K562 (cell line): ENCODE data around the gene PACSIN2. TPM values are rescaled to one million over a fixed set of nuclear protein-coding genes. Genes with fewer than 3 reads are reported as not detected.

ENCODE experiments used
- ATAC-seq: fragments of 200-7000 bp; cut with Tn5 transposase; 3 replicates; pipeline ENCODE4 v1.9.1; 2020; ENCODE audit warnings: moderate library complexity
- BruUV-seq: library from RNA; stranded (reverse); fragments of 400-500 nt; replicated peaks from 2 replicates; lab custom pipeline; 2021; lab: Mats Ljungman, UMichigan
- CTCF ChIA-PET: fragments of 300-600 bp; formaldehyde crosslinking; extraction: SDS; loops from one replicate; lab custom pipeline; 2021; ENCODE audit warnings: low intra/inter-chr PET ratio; lab: Yijun Ruan, JAX
- POLR2A ChIA-PET: fragments of 300-600, 350-650 bp; sonication (Branson Sonifier 250); formaldehyde crosslinking; extraction: SDS; loops from one replicate; lab custom pipeline; 2021; ENCODE audit warnings: antibody characterized with exemption, inconsistent platforms; lab: Yijun Ruan, JAX
- DNase-seq, 4 experiments: peaks; one replicate each; pipeline versions ENCODE4 v3.0.0 to v3.0.0-alpha.2; 2011 to 2018; ENCODE audit warnings: low spot score in 3 of 4, mixed read lengths in 3 of 4; ENCODE audit errors: extremely low read depth in 1 of 4
- FAIRE-seq: peaks from 2 replicates; lab custom pipeline; 2011; peaks lifted over from hg19 to GRCh38; lab: Jason Lieb, UNC
- H2AFZ ChIP-seq: 2 replicates; pipeline ENCODE4 v1.6.0; 2011; ENCODE audit warnings: low read depth, low read length, control low read depth, inconsistent platforms
- H3K27ac ChIP-seq: fragments of 200-600 bp; 3 replicates; pipeline ENCODE4 v1.8.0; 2011; ENCODE audit warnings: low read depth, mild to moderate bottlenecking, control low read depth, inconsistent platforms, low read length, moderate library complexity, mixed read lengths; ENCODE audit errors: extremely low read depth
- H3K27me3 ChIP-seq, 2 experiments: fragments of 300-600 bp in 1 of 2; 2 replicates in 1 of 2; 3 replicates in 1 of 2; pipeline versions ENCODE4 v1.6.0 to v1.8.0; 2011; ENCODE audit warnings: inconsistent platforms in 2 of 2, low read length in 2 of 2, mild to moderate bottlenecking in 1 of 2, mixed read lengths in 1 of 2, moderate library complexity in 1 of 2; ENCODE audit not compliant: control insufficient read depth in 2 of 2, insufficient read depth in 2 of 2
- H3K36me3 ChIP-seq: fragments of 300-600 bp; 3 replicates; pipeline ENCODE4 v1.8.0; 2011; ENCODE audit warnings: mild to moderate bottlenecking, low read length, inconsistent platforms; ENCODE audit not compliant: control insufficient read depth, insufficient read depth
- H3K4me1 ChIP-seq, 2 experiments: fragments of 200-600 bp in 1 of 2; replicated peaks in 1 of 2; 2 replicates in 1 of 2; 3 replicates in 1 of 2; pipeline versions ENCODE4 v1.5.1 to v1.8.0; 2011; ENCODE audit warnings: inconsistent platforms in 2 of 2, low read length in 2 of 2, mild to moderate bottlenecking in 1 of 2, mixed read lengths in 1 of 2, moderate library complexity in 1 of 2; ENCODE audit not compliant: control insufficient read depth in 2 of 2, insufficient read depth in 2 of 2
- H3K4me2 ChIP-seq: 2 replicates; pipeline ENCODE4 v1.6.1; 2011; ENCODE audit warnings: low read length, control low read depth, inconsistent platforms, mixed read lengths; ENCODE audit not compliant: insufficient read depth
- H3K4me3 ChIP-seq: fragments of 200-600 bp; sonication (generic), shearing (Covaris generic); 2 replicates; pipeline ENCODE4 v1.5.1; 2016; ENCODE audit warnings: control low read depth, inconsistent platforms
- H3K79me2 ChIP-seq: fragments of 200-600 bp; 3 replicates; pipeline ENCODE4 v1.8.0; 2011; ENCODE audit warnings: low read length, inconsistent platforms; ENCODE audit not compliant: control insufficient read depth, insufficient read depth
- H3K9ac ChIP-seq, 2 experiments: 2 replicates each; pipeline versions ENCODE4 v1.6.0 to v1.6.1; 2011; ENCODE audit warnings: low read depth in 2 of 2, low read length in 2 of 2, control low read depth in 1 of 2, inconsistent platforms in 1 of 2, mild to moderate bottlenecking in 1 of 2, mixed read lengths in 1 of 2; ENCODE audit not compliant: insufficient read depth in 1 of 2
- H3K9me1 ChIP-seq: one replicate; pipeline ENCODE4 v1.6.0; 2011; ENCODE audit warnings: inconsistent platforms, mild to moderate bottlenecking, low read length, moderate library complexity; ENCODE audit not compliant: control insufficient read depth, insufficient read depth
- H3K9me3 ChIP-seq: replicated peaks from 2 replicates; pipeline ENCODE4 v1.5.1; 2011; ENCODE audit warnings: low read depth, low read length, inconsistent platforms; ENCODE audit not compliant: control insufficient read depth, insufficient read depth
- H4K20me1 ChIP-seq: replicated peaks from 2 replicates; pipeline ENCODE4 v1.6.1; 2011; ENCODE audit warnings: low read length, inconsistent platforms, mixed read lengths; ENCODE audit not compliant: control insufficient read depth, insufficient read depth
- ARID1B ChIP-seq: fragments of 450-650 bp; IDR thresholded peaks from 2 replicates; pipeline ENCODE4 v1.6.1; 2016; ENCODE audit warnings: antibody characterized with exemption, mild to moderate bottlenecking, inconsistent platforms
- ASH1L ChIP-seq: fragments of 450-650 bp; IDR thresholded peaks from 2 replicates; pipeline ENCODE4 v1.6.1; 2018; ENCODE audit warnings: borderline replicate concordance, mild to moderate bottlenecking, low read depth; ENCODE audit not compliant: partially characterized antibody
- ATF3 ChIP-seq, 2 experiments: fragments of 450-650 bp in 1 of 2; sonication (generic) in 1 of 2; formaldehyde crosslinking in 1 of 2; IDR thresholded peaks in 1 of 2; conservative IDR thresholded peaks in 1 of 2; 2 replicates each; pipeline versions ENCODE4 v1.6.1 to v1.8.1; 2016 to 2023; ENCODE audit warnings: mild to moderate bottlenecking in 2 of 2, moderate library complexity in 2 of 2, inconsistent platforms in 1 of 2, missing genetic modification reagents in 1 of 2
- CBFA2T3 ChIP-seq: fragments of 450-650 bp; IDR thresholded peaks from 2 replicates; pipeline ENCODE4 v1.6.1; 2017
- CC2D1A ChIP-seq: fragments of 450-650 bp; IDR thresholded peaks from 2 replicates; pipeline ENCODE4 v1.6.1; 2017; ENCODE audit warnings: mild to moderate bottlenecking
- FOSL1 ChIP-seq: fragments of 200-800 bp; sonication (Bioruptor generic); conservative IDR thresholded peaks from 2 replicates; pipeline ENCODE4 v1.6.1; 2016; ENCODE audit warnings: missing genetic modification characterization, missing compliant biosample characterization
- HMG20A ChIP-seq: fragments of 450-650 bp; formaldehyde crosslinking; conservative IDR thresholded peaks from 2 replicates; pipeline ENCODE4 v1.4.0; 2020; ENCODE audit warnings: mild to moderate bottlenecking, mixed read lengths
- JUND ChIP-seq, 2 experiments: IDR thresholded peaks; 2 replicates in 1 of 2; 3 replicates in 1 of 2; pipeline ENCODE4 v1.6.1; 2011; ENCODE audit warnings: borderline replicate concordance in 2 of 2, low read depth in 2 of 2, low read length in 2 of 2, improper control_type of control experiment in 1 of 2, missing biosample characterization in 1 of 2, missing genetic modification characterization in 1 of 2, missing genetic modification reagents in 1 of 2
- MCM5 ChIP-seq: fragments of 450-650 bp; IDR thresholded peaks from 2 replicates; pipeline ENCODE4 v1.6.1; 2016; ENCODE audit warnings: low read depth
- NFATC3 ChIP-seq: fragments of 450-650 bp; IDR thresholded peaks from 2 replicates; pipeline ENCODE4 v1.6.1; 2017; ENCODE audit warnings: mild to moderate bottlenecking
- PCBP2 ChIP-seq: fragments of 200-400 bp; formaldehyde crosslinking; IDR thresholded peaks from 2 replicates; pipeline ENCODE4 v1.6.1; 2018; ENCODE audit warnings: low read length, low read depth, mild to moderate bottlenecking, moderate library complexity; ENCODE audit not compliant: poor library complexity, severe bottlenecking
- SLC30A9 ChIP-seq: fragments of 250-450 bp; sonication (Bioruptor Pico); IDR thresholded peaks from 2 replicates; pipeline ENCODE4 v1.8.0; 2022; ENCODE audit warnings: mild to moderate bottlenecking, moderate library complexity
- YY1 ChIP-seq, 3 experiments: IDR thresholded peaks; 2 replicates each; pipeline ENCODE4 v1.6.1; 2011; ENCODE audit warnings: low read length in 2 of 3, mild to moderate bottlenecking in 2 of 3, moderate library complexity in 2 of 3, borderline replicate concordance in 1 of 3, control low read depth in 1 of 3, low read depth in 1 of 3; ENCODE audit not compliant: insufficient read depth in 3 of 3, insufficient replicate concordance in 2 of 3, control insufficient read depth in 1 of 3, insufficient read length in 1 of 3; ENCODE audit errors: extremely low read depth in 1 of 3
- ZC3H8 ChIP-seq: fragments of 450-650 bp; IDR thresholded peaks from 2 replicates; pipeline ENCODE4 v1.6.1; 2017
- ZNF165 ChIP-seq: fragments of 250-450 bp; sonication (Bioruptor Pico); IDR thresholded peaks from 2 replicates; pipeline ENCODE4 v1.4.0; 2020; ENCODE audit warnings: borderline replicate concordance
- ZNF512 ChIP-seq: IDR thresholded peaks from 2 replicates; pipeline ENCODE4 v1.6.1; 2016; ENCODE audit warnings: missing genetic modification characterization, missing compliant biosample characterization
- WGBS: fragments of 100-300 bp; shearing (Covaris generic); methylation state at CpG from one replicate; pipeline ENCODE4 v1.1.6; 2016; ENCODE audit warnings: low coverage, mixed read lengths; ENCODE audit not compliant: insufficient coverage; ENCODE audit errors: missing lambda C conversion rate; 5-methylcytosine and 5-hydroxymethylcytosine counted together
- in situ Hi-C: fragments of 300-500 bp; cut with MboI; formaldehyde crosslinking; loops from 4 replicates; pipeline ENCODE4 v1.15.0; 2018; ENCODE audit warnings: inconsistent platforms, mixed read lengths
- intact Hi-C: fragments of 100-400 bp; cut with micrococcal nuclease; formaldehyde crosslinking; loops from 2 replicates; pipeline ENCODE4 v1.14.2; 2022
- polyA plus RNA-seq, 8 experiments: library from polyadenylated mRNA; depleted of rRNA in 4 of 8; stranded (reverse) in 5 of 8; unstranded in 3 of 8; fragments of >200 nt; fragmentation: Nextera tagmentation in 2 of 8; fragmentation: Illumina TruSeq in 1 of 8; extraction: Ambion mirVana in 2 of 8; extraction: Trizol in 1 of 8; gene quantifications; 2 replicates each; pipeline versions ENCODE4 v1.2.1 to v1.2.3, GENCODE V29; 2011 to 2014; ENCODE audit warnings: inconsistent platforms in 1 of 8, missing spikeins in 1 of 8
- total RNA-seq, 7 experiments: library from RNA; depleted of rRNA in 6 of 7; stranded (reverse); fragments of >200 nt in 6 of 7; fragmentation: Illumina TruSeq in 2 of 7; extraction: Trizol in 2 of 7; gene quantifications; 2 replicates each; pipeline versions ENCODE4 v1.2.1 to v1.2.3, GENCODE V29; 2011 to 2021; ENCODE audit warnings: low replicate concordance in 1 of 7

The PACSIN2 gene
- total and polyA plus RNA-seq, 9 of the 15 experiments (the other 6 are each of a cell fraction or from before 2014, with no cell fraction given) = 0.45 to 45.1 (median 23.9) TPM

DNA sequence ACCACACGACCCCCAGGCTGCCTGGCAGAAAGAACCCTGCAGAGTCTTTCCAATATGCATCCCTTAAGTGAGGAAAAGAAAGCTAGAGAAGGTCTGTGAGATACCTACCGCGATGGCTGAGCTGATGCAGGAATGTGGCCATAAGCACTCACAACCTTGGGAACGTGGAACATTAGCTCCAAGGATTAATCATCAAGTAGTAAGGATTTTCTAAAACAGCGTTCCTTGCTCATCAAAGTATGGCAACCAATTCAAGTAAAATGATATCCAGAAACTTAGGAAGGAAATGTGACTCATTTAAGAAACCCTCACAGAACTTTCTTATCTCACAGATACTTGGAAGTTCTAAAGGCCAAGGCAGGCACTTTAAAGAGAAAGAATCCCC, 12.8 kb downstream of the PACSIN2 start:
- Histone ChIP-seq H3K9me3 (no peaks in the 10 kb centered on the region), H3K27me3 (no peaks in the 10 kb centered on the region), H3K9ac (peak overlapping the region in 1 of 2 experiments; percentile 22; a peak in 1 of 4 replicates), H3K4me3 (no peak overlapping the region), H3K4me1 (peaks cover 15 to 46% of the 10 kb centered on the region in 2 experiments), H3K4me2 (peak overlapping the region; percentile 43), H2AFZ (no peak overlapping the region), H3K36me3 (no peaks in the 10 kb centered on the region), H3K79me2 (peaks cover 92% of the 10 kb centered on the region), H4K20me1 (peaks cover 4% of the 10 kb centered on the region; the same call in 1 of the 2 replicates), H3K9me1 (no peaks in the 10 kb centered on the region), H3K27ac (no peak overlapping the region; the same call in 2 of the 3 replicates)
- DNase-seq (no peak), ATAC-seq (no peak; the same call in 2 of the 3 replicates), FAIRE-seq (peak; percentile 15)
- no TSS peak for BruUV-seq
- WGBS = 14% methylated on average over 5 of the region's 5 CpGs
- in situ Hi-C loops (no loop called here), intact Hi-C loops (no loop called here)
- ChIA-PET POLR2A (interaction anchor here (0.7 to 1.2 kb wide), 2 partner anchors 12 to 43 kb away, joined by 3 to 4 read pairs; no protein-coding TSS in a partner anchor), CTCF (no interaction called here)
- peak; percentile 47; the same call in 1 of the 2 replicates for TF ChIP-seq ARID1B
- no peak for TF ChIP-seq SLC30A9 (CRISPR knock-in tag)
- TF ChIP-seq CBFA2T3 = no peak
- TF ChIP-seq HMG20A = no peak
- 0 out of 2 replicates have a peak, but pooled peaks have one; percentile 16 for TF ChIP-seq ATF3 (IDR thresholded peaks at IDR 0.05)
- no peak for TF ChIP-seq ATF3 (CRISPR knock-in tag; conservative IDR thresholded peaks at IDR 0.05)
- TF ChIP-seq ASH1L = no peak
- no peak for TF ChIP-seq ZNF512 (tag)
- TF ChIP-seq NFATC3 = no peak
- no peak for TF ChIP-seq PCBP2
- TF ChIP-seq JUND (IDR thresholded peaks at IDR 0.05; ENCODE audit: borderline replicate concordance, low read depth, low read length) = peak; percentile 49; the same call in 1 of the 2 replicates
- no peak for TF ChIP-seq JUND (tag; IDR thresholded peaks at IDR 0.05; ENCODE audit: borderline replicate concordance, low read depth, low read length)
- TF ChIP-seq FOSL1 (tag) = peak; percentile 59
- no peak for TF ChIP-seq MCM5
- TF ChIP-seq ZC3H8 = no peak
- no peak for TF ChIP-seq CC2D1A
- TF ChIP-seq YY1 (IDR thresholded peaks at IDR 0.05; ENCODE audit: borderline replicate concordance in 1 of 3, control insufficient read depth in 1 of 3, extremely low read depth in 1 of 3, insufficient read depth in 3 of 3, insufficient read length in 1 of 3, insufficient replicate concordance in 2 of 3, low read depth in 1 of 3, low read length in 2 of 3) = no peak
- TF ChIP-seq ZNF165 (CRISPR knock-in tag) = no peak
